Mesendoderm (in vitro differentiated cells): ENCODE results near the gene FAM216B.

ENCODE experiments used
- DNase-seq: peaks from one replicate; pipeline ENCODE4 v3.0.0; 2013
- H2AK5ac ChIP-seq: 2 replicates; pipeline ENCODE4 v1.6.1; 2013; ENCODE audit warnings: low read length, inconsistent platforms
- H2BK120ac ChIP-seq: 2 replicates; pipeline ENCODE4 v1.6.1; 2013; ENCODE audit warnings: low read depth, mild to moderate bottlenecking, low read length, moderate library complexity, mixed read lengths
- H2BK15ac ChIP-seq: replicated peaks from 2 replicates; pipeline ENCODE4 v1.6.1; 2013; ENCODE audit warnings: low read depth, mild to moderate bottlenecking, moderate library complexity
- H2BK5ac ChIP-seq: 2 replicates; pipeline ENCODE4 v1.6.1; 2013; ENCODE audit warnings: low read length, inconsistent platforms
- H3K18ac ChIP-seq: 2 replicates; pipeline ENCODE4 v1.6.1; 2013; ENCODE audit warnings: mild to moderate bottlenecking, low read length, mixed read lengths
- H3K23ac ChIP-seq: one replicate; pipeline ENCODE4 v1.6.1; 2013; ENCODE audit warnings: low read length
- H3K27ac ChIP-seq: 2 replicates; pipeline ENCODE4 v1.5.1; 2013; ENCODE audit warnings: low read depth, mild to moderate bottlenecking, inconsistent platforms, low read length, moderate library complexity
- H3K27me3 ChIP-seq: 2 replicates; pipeline ENCODE4 v1.6.1; 2013; ENCODE audit warnings: low read length, control low read depth, mild to moderate bottlenecking, inconsistent platforms; ENCODE audit not compliant: insufficient read depth, poor library complexity
- H3K36me3 ChIP-seq: 2 replicates; pipeline ENCODE4 v1.6.1; 2013; ENCODE audit warnings: low read length, inconsistent platforms; ENCODE audit not compliant: control insufficient read depth, insufficient read depth
- H3K4ac ChIP-seq: one replicate; pipeline ENCODE4 v1.6.1; 2013; ENCODE audit warnings: low read depth, mild to moderate bottlenecking, low read length, moderate library complexity
- H3K4me1 ChIP-seq: 2 replicates; pipeline ENCODE4 v1.6.1; 2013; ENCODE audit warnings: low read depth, low read length, inconsistent platforms; ENCODE audit not compliant: control insufficient read depth
- H3K4me2 ChIP-seq: 2 replicates; pipeline ENCODE4 v1.6.1; 2013; ENCODE audit warnings: low read length
- H3K4me3 ChIP-seq: 2 replicates; pipeline ENCODE4 v1.5.1; 2013; ENCODE audit warnings: mild to moderate bottlenecking, low read length
- H3K56ac ChIP-seq: one replicate; pipeline ENCODE4 v1.6.1; 2013; ENCODE audit warnings: low read length
- H3K79me1 ChIP-seq: 2 replicates; pipeline ENCODE4 v1.6.1; 2013; ENCODE audit warnings: low read length, inconsistent platforms
- H3K79me2 ChIP-seq: 2 replicates; pipeline ENCODE4 v1.6.1; 2013; ENCODE audit warnings: mild to moderate bottlenecking, low read length; ENCODE audit not compliant: control insufficient read depth, insufficient read depth
- H3K9ac ChIP-seq: 2 replicates; pipeline ENCODE4 v1.6.1; 2013; ENCODE audit warnings: low read length, inconsistent platforms
- H4K5ac ChIP-seq: one replicate; pipeline ENCODE4 v1.6.1; 2013; ENCODE audit warnings: low read length
- H4K8ac ChIP-seq: one replicate; pipeline ENCODE4 v1.6.1; 2013; ENCODE audit warnings: low read depth, mild to moderate bottlenecking, control low read depth, low read length, moderate library complexity
- WGBS: extraction: QIAGEN DNeasy Blood & Tissue Kit; methylation state at CpG from one replicate; pipeline ENCODE4 v1.1.7; 2013; ENCODE audit warnings: low lambda C conversion rate, missing lambda C conversion rate; ENCODE audit not compliant: insufficient coverage; ENCODE audit errors: extremely low coverage; 5-methylcytosine and 5-hydroxymethylcytosine counted together

FAM216B gene

DNA sequence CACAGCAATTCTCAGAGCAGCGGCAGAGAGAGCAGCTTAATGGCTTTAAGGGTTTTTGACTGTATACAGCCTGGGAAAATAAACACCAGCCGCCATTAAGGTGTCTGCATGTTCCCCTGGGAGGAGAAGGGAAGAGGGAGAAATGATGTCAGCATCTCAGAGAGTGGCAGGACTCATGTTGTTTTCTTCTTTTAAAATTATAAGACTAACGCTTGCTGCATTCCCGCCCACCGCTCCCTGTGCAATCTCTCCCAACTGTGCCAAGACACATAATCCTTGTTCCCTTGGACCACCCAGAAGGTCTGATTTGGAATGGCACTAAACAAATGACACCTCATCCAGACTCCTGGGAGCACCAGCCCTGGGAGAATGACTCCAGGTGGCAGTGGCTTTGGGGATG is 27.7 kb upstream of the FAM216B start:
- Histone ChIP-seq H3K9ac (no peak overlapping the region), H4K5ac (no peak overlapping the region), H3K27me3 (no peaks in the 10 kb centered on the region), H3K36me3 (no peaks in the 10 kb centered on the region), H2BK15ac (no peak overlapping the region), H3K23ac (no peak overlapping the region), H3K4me3 (no peak overlapping the region), H3K27ac (no peak overlapping the region), H3K18ac (no peak overlapping the region), H2AK5ac (no peak overlapping the region), H2BK120ac (no peak overlapping the region), H3K79me1 (no peaks in the 10 kb centered on the region), H3K56ac (no peak overlapping the region), H3K4me1 (no peaks in the 10 kb centered on the region), H3K4me2 (no peak overlapping the region), H4K8ac (no peak overlapping the region), H2BK5ac (no peak overlapping the region), H3K4ac (no peak overlapping the region), H3K79me2 (no peaks in the 10 kb centered on the region)
- no CpG with 5 or more reads among the region's 5 CpGs for WGBS
- no peak for DNase-seq

DNA sequence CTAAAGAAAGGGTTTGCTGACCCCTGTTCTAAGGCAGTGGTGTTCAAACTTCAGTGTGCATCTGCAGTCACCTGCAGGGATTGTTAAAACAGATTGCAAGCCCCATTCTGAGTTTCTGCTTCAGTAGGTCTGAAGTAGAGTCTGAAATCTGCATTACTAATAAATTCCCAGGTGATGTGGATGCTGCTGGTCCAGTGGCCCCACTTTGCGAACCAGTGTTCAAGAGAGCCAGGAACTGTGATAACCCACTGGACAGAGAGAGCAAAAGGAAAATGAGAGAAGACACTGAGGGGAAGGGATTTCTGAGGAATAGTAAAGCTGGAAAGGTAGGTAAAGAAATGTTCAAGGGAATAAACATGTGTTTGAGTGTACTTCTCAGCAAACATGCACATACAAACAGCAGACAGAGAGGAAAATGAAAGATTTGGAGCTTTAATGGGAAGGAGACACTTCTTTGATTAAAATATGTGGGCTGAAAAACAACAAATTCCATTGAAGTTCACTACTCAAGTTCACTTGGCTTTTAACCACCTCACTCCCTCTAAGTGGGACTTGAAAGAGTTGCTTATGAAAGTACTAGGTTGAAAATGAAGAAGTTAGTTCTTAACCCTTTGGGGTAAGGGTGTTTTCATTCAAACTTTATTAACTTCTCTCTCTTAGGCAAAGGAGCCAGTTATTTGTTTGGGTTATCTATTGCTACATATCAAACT is 26.4 kb upstream of the FAM216B start:
- no peak overlapping the region for H3K18ac ChIP-seq
- no peak overlapping the region for H2AK5ac ChIP-seq
- H3K4me3 ChIP-seq, result no peak overlapping the region
- no peaks in the 10 kb centered on the region for H3K36me3 ChIP-seq
- no peak overlapping the region for H3K9ac ChIP-seq
- no peaks in the 10 kb centered on the region for H3K79me2 ChIP-seq
- H2BK15ac ChIP-seq, result no peak overlapping the region
- no peak overlapping the region for H3K23ac ChIP-seq
- H3K4me1 ChIP-seq, result no peaks in the 10 kb centered on the region
- no peak overlapping the region for H2BK5ac ChIP-seq
- no CpG with 5 or more reads among the region's 1 CpG for WGBS
- no peaks in the 10 kb centered on the region for H3K27me3 ChIP-seq
- H4K8ac ChIP-seq, result no peak overlapping the region
- H3K4me2 ChIP-seq, result no peak overlapping the region
- no peak overlapping the region for H2BK120ac ChIP-seq
- H3K4ac ChIP-seq, result no peak overlapping the region
- no peak overlapping the region for H3K27ac ChIP-seq
- H3K56ac ChIP-seq, result no peak overlapping the region
- H3K79me1 ChIP-seq, result no peaks in the 10 kb centered on the region
- no peak for DNase-seq
- no peak overlapping the region for H4K5ac ChIP-seq

DNA sequence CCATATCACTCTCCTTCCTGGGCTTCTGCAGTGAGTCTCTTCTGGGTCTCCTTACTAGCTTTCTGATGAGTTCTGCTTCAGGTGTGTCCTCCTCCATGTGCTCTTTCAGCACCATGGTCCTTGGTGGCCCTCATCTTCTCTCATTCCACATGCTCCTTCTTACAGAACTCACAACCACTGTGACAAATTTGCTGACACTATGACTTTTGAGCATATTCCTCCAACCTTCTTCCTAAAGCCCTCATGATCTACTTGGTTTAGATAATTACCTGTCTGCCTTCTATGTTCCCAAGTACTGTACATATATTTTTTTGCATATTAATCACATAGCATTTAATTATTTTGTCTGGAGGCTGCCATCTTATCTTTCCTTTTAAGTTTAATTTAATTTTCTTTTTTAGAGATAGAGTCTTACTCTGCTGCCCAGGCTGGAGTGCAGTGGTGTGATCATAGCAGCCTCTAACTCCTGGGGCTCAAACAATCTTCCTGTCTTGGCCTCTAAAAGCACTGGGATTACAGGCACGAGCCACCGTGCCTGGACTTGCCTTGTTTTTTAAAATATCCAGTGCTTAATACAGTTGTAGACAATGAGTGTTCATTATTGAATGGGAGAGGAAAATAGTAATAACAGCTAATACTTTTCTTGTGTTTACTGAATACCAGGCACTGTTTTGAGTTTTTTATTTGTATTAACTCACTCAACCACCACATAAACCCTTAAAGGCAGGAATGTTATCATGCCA is 23.5 kb upstream of the FAM216B start:
- no CpG with 5 or more reads among the region's 2 CpGs for WGBS
- no peak overlapping the region for H3K18ac ChIP-seq
- no peak overlapping the region for H3K23ac ChIP-seq
- no peak overlapping the region for H3K56ac ChIP-seq
- no peak overlapping the region for H2AK5ac ChIP-seq
- no peak overlapping the region for H4K5ac ChIP-seq
- H3K4me1 ChIP-seq, result no peaks in the 10 kb centered on the region
- no peaks in the 10 kb centered on the region for H3K79me1 ChIP-seq
- no peak for DNase-seq
- no peak overlapping the region for H3K4ac ChIP-seq
- no peaks in the 10 kb centered on the region for H3K36me3 ChIP-seq
- no peak overlapping the region for H2BK15ac ChIP-seq
- no peak overlapping the region for H2BK120ac ChIP-seq
- no peak overlapping the region for H3K4me3 ChIP-seq
- no peak overlapping the region for H4K8ac ChIP-seq
- no peaks in the 10 kb centered on the region for H3K79me2 ChIP-seq
- H3K27me3 ChIP-seq, result no peaks in the 10 kb centered on the region
- H3K9ac ChIP-seq, result no peak overlapping the region
- no peak overlapping the region for H3K4me2 ChIP-seq
- no peak overlapping the region for H2BK5ac ChIP-seq
- no peak overlapping the region for H3K27ac ChIP-seq

DNA sequence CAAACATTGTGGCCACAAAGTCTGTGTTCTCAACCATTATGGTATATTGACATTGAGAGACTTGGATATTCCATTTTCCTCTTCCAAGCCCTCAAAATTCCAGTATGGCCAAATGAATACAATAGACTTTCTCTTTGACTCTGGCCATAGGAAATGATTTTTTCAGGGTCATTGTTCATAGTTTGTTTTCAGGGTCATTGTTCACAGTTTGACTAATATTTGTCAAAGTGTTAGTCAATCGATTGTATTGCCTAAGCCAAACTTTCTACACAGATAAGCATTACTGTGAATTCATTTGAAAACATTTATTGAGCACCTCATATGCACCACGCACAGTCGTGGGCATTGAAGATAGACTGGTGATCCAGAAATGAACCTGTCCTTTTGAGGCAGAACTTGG is 22.9 kb upstream of the FAM216B start:
- H4K8ac ChIP-seq, result no peak overlapping the region
- H3K4ac ChIP-seq, result no peak overlapping the region
- no peak overlapping the region for H3K18ac ChIP-seq
- no peak overlapping the region for H2AK5ac ChIP-seq
- H2BK120ac ChIP-seq, result no peak overlapping the region
- no peaks in the 10 kb centered on the region for H3K79me2 ChIP-seq
- no peaks in the 10 kb centered on the region for H3K79me1 ChIP-seq
- no peaks in the 10 kb centered on the region for H3K27me3 ChIP-seq
- no peak overlapping the region for H3K9ac ChIP-seq
- no peak overlapping the region for H3K23ac ChIP-seq
- H3K36me3 ChIP-seq, result no peaks in the 10 kb centered on the region
- H4K5ac ChIP-seq, result no peak overlapping the region
- no peak overlapping the region for H2BK15ac ChIP-seq
- no peak overlapping the region for H3K4me3 ChIP-seq
- no CpG with 5 or more reads among the region's 3 CpGs for WGBS
- no peak for DNase-seq
- no peaks in the 10 kb centered on the region for H3K4me1 ChIP-seq
- no peak overlapping the region for H3K56ac ChIP-seq
- no peak overlapping the region for H2BK5ac ChIP-seq
- no peak overlapping the region for H3K27ac ChIP-seq
- H3K4me2 ChIP-seq, result no peak overlapping the region

DNA sequence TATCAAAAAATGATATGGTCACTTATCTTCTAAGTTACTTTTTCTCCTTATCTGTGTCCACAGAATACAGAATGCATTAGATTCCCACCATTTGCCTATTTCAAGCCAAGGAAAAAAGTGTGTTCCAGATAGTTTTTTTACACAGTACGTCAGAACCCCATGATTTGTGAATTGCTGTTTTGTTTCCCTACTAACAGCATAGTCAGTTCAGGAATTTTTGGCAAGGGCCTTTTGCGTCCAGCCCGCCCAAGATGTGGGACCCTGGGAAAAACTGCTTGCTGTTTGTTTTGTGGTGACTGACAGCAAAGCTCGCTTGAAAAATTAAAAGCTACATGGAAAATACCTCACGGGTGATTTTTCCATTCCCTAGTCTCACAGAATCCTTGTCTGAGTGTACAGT is 20.4 kb upstream of the FAM216B start:
- H3K27me3 ChIP-seq, result no peaks in the 10 kb centered on the region
- no peak overlapping the region for H3K23ac ChIP-seq
- H4K5ac ChIP-seq, result no peak overlapping the region
- H3K36me3 ChIP-seq, result no peaks in the 10 kb centered on the region
- no peak overlapping the region for H3K56ac ChIP-seq
- H3K4me3 ChIP-seq, result no peak overlapping the region
- H3K18ac ChIP-seq, result no peak overlapping the region
- WGBS, result no CpG with 5 or more reads among the region's 5 CpGs
- H3K79me1 ChIP-seq, result no peaks in the 10 kb centered on the region
- no peak overlapping the region for H2AK5ac ChIP-seq
- DNase-seq, result no peak
- no peaks in the 10 kb centered on the region for H3K79me2 ChIP-seq
- H2BK5ac ChIP-seq, result no peak overlapping the region
- no peak overlapping the region for H4K8ac ChIP-seq
- no peak overlapping the region for H2BK15ac ChIP-seq
- no peak overlapping the region for H2BK120ac ChIP-seq
- H3K4me1 ChIP-seq, result no peaks in the 10 kb centered on the region
- no peak overlapping the region for H3K4ac ChIP-seq
- H3K4me2 ChIP-seq, result no peak overlapping the region
- H3K27ac ChIP-seq, result no peak overlapping the region
- H3K9ac ChIP-seq, result no peak overlapping the region
